Bladder microvascular endothelial cell (primary cell): Measurements from ENCODE around the gene TMEM39B. TPM values are rescaled to one million over a fixed set of nuclear protein-coding genes. Genes with fewer than 3 reads are reported as not detected.

Source experiments
- total RNA-seq: library from RNA; depleted of rRNA; stranded (reverse); fragments of >200 nt; gene quantifications from 2 replicates; pipeline ENCODE4 v1.2.3, GENCODE V29; 2014

The TMEM39B gene
- 9.2 and 13.5 TPM in 2 replicates for total RNA-seq

GRCh38 chr1:32072622-32073298 lies at the start of gene TMEM39B:
Gene TMEM39B (plus strand): TSS chr1:32072939. CDS start chr1:32073048, 109 bp downstream.

GRCh38 chr1:32107742-32108661 lies 35.3 kb downstream of the TMEM39B start, which contains the start of gene KPNA6:
Gene KPNA6 (plus strand): TSS chr1:32108056. CDS start chr1:32108131, 75 bp downstream.

Other genes starting within 250 kb of the TMEM39B start
- 158 and 317 TPM in 2 replicates for gene PTP4A2, start 134.6 kb upstream of the TMEM39B start, total RNA-seq
- 50.5 and 93.7 TPM in 2 replicates for gene KHDRBS1, start 59.1 kb upstream of the TMEM39B start, total RNA-seq
- 18.9 and 39.8 TPM in 2 replicates for gene KPNA6, start 35.1 kb downstream of the TMEM39B start, total RNA-seq
- gene TXLNA, start 106.7 kb downstream of the TMEM39B start, total RNA-seq, result 54.2 and 71.9 TPM in 2 replicates
- 13.9 and 16.3 TPM in 2 replicates for gene CCDC28B, start 127.7 kb downstream of the TMEM39B start, total RNA-seq
- gene IQCC, start 132.7 kb downstream of the TMEM39B start, total RNA-seq, result 1.1 and 1.8 TPM in 2 replicates
- not detected in 2 replicates for gene DCDC2B, start 136.2 kb downstream of the TMEM39B start, total RNA-seq
- gene TMEM234, start 149.4 kb downstream of the TMEM39B start, total RNA-seq, result 10.7 and 13.8 TPM in 2 replicates
- 260 and 269 TPM in 2 replicates for gene EIF3I, start 149.5 kb downstream of the TMEM39B start, total RNA-seq
- gene FAM167B, start 174.3 kb downstream of the TMEM39B start, total RNA-seq, result 7.8 and 23.5 TPM in 2 replicates
- gene LCK, start 178.3 kb downstream of the TMEM39B start, total RNA-seq, result 0.16 TPM in 1 of 2 replicates, not detected in the other
- 175 and 184 TPM in 2 replicates for gene HDAC1, start 219.1 kb downstream of the TMEM39B start, total RNA-seq